ENCODE results near the gene SNX6.
"Not testable (repeated sequence)": the region's sequence is repeated elsewhere in the genome, so short reads cannot be mapped to it uniquely, and the experiment has no call there.

SNX6 gene

GRCh38 chr14:34562776-34563150 lies 67.2 kb downstream of the SNX6 start:
- no peak for DNase-seq (ENCODE audit: low read depth)

GRCh38 chr14:34562037-34562775 lies 67.7 kb downstream of the SNX6 start:
- not testable (repeated sequence) for DNase-seq (ENCODE audit: low read depth)

GRCh38 chr14:34556498-34556829 lies 73.5 kb downstream of the SNX6 start:
- not testable (repeated sequence) for DNase-seq (ENCODE audit: low read depth)

- DNase-seq (ENCODE audit: low read depth): not testable (repeated sequence)
Measured at GRCh38 chr14:34555583-34556497, 74.1 kb downstream of the SNX6 start.

- no peak for DNase-seq (ENCODE audit: low read depth)
Measured at GRCh38 chr14:34554540-34555250, 75.3 kb downstream of the SNX6 start.

- DNase-seq (ENCODE audit: low read depth): not testable (repeated sequence)
Measured at GRCh38 chr14:34549276-34549966, 80.5 kb downstream of the SNX6 start.

GRCh38 chr14:34548472-34548981 lies 81.4 kb downstream of the SNX6 start:
- no peak for DNase-seq (ENCODE audit: low read depth)

GRCh38 chr14:34547136-34547520 lies 82.8 kb downstream of the SNX6 start:
- DNase-seq (ENCODE audit: low read depth): not testable (repeated sequence)

- not testable (repeated sequence) for DNase-seq (ENCODE audit: low read depth)
Measured at GRCh38 chr14:34546272-34547135, 83.4 kb downstream of the SNX6 start.

GRCh38 chr14:34540181-34541059 lies 89.5 kb downstream of the SNX6 start:
- DNase-seq (ENCODE audit: low read depth): not testable (repeated sequence)

GRCh38 chr14:34539407-34540180 lies 90.4 kb downstream of the SNX6 start, which contains the start of gene EAPP:
EAPP (minus strand) TSS chr14:34539701; CDS start chr14:34539628, 73 bp downstream.
- peak; percentile 92 for DNase-seq (ENCODE audit: low read depth)

- DNase-seq (ENCODE audit: low read depth): no peak
Measured at GRCh38 chr14:34538871-34539406, 91.0 kb downstream of the SNX6 start.

GRCh38 chr14:34538096-34538495 lies 91.9 kb downstream of the SNX6 start:
- not testable (repeated sequence) for DNase-seq (ENCODE audit: low read depth)

- DNase-seq (ENCODE audit: low read depth): no peak
Measured at GRCh38 chr14:34537677-34538009, 92.3 kb downstream of the SNX6 start.

- no peak for DNase-seq (ENCODE audit: low read depth)
Measured at GRCh38 chr14:34536951-34537676, 92.8 kb downstream of the SNX6 start.

- DNase-seq (ENCODE audit: low read depth): no peak
Measured at GRCh38 chr14:34527591-34527990, 102.4 kb downstream of the SNX6 start.

GRCh38 chr14:34524216-34524615 lies 105.7 kb downstream of the SNX6 start:
- DNase-seq (ENCODE audit: low read depth): not testable (repeated sequence)

GRCh38 chr14:34522496-34522895 lies 107.5 kb downstream of the SNX6 start:
- DNase-seq (ENCODE audit: low read depth): no peak
